Testis (tissue), 3 donors: ENCODE measurements around the gene GFM1. TPM values are rescaled to one million over a fixed set of nuclear protein-coding genes. Genes with fewer than 3 reads are reported as not detected.

Experiments
- DNase-seq: peaks from one replicate; pipeline ENCODE4 v3.0.0-alpha.2; 2019
- H3K27ac ChIP-seq, 2 donors: fragments of 200-600 bp; sonication (generic); one replicate each; pipeline ENCODE4 v1.5.1; 2019
- H3K27me3 ChIP-seq: fragments of 200-600 bp; sonication (generic); one replicate; pipeline ENCODE4 v1.5.1; 2019
- H3K36me3 ChIP-seq: fragments of 200-600 bp; sonication (generic); one replicate; pipeline ENCODE4 v1.5.1; 2017; ENCODE audit warnings: low read depth; ENCODE audit errors: missing control alignments
- H3K4me1 ChIP-seq: fragments of 200-600 bp; sonication (generic); one replicate; pipeline ENCODE4 v1.5.1; 2019
- H3K4me3 ChIP-seq, 2 donors: fragments of 200-600 bp; sonication (generic); one replicate each; pipeline ENCODE4 v1.5.1; 2017 to 2019
- H3K9me3 ChIP-seq: fragments of 200-600 bp; sonication (generic); one replicate; pipeline ENCODE4 v1.5.1; 2017
- POLR2A ChIP-seq: fragments of 450-650 bp; IDR thresholded peaks from one replicate; pipeline ENCODE4 v1.6.1; 2017; ENCODE audit warnings: antibody characterized with exemption, mild to moderate bottlenecking, moderate library complexity
- WGBS, 2 donors: methylation state at CpG; one replicate each; pipeline ENCODE4 v1.1.5; 2018; 5-methylcytosine and 5-hydroxymethylcytosine counted together
- intact Hi-C: fragments of 100-400 bp; cut with DNase I; formaldehyde crosslinking; loops from one replicate; pipeline ENCODE4 v1.15.1; 2023; ENCODE audit warnings: low total_unique reads
- polyA plus RNA-seq: library from polyadenylated mRNA; stranded (reverse); fragments of 350-450 nt; fragmentation: Illumina TruSeq; extraction: RNeasy Lipid Tissue Mini Kit (QIAGEN cat#74804); gene quantifications from one replicate; pipeline ENCODE4 v1.2.3, GENCODE V29; 2014; ENCODE audit warnings: low read depth, low replicate concordance; ENCODE audit not compliant: insufficient read depth
- total RNA-seq, 2 donors: library from RNA; depleted of rRNA; stranded (reverse); fragments of >200 nt; gene quantifications; one replicate each; pipeline ENCODE4 v1.2.3, GENCODE V29; 2016
- TF ChIP-seq, protein P1 (sequence below), 3 experiments: fragments of 450-650 bp in 2 of 3; fragments of 200-600 bp in 1 of 3; sonication (generic) in 1 of 3; IDR thresholded peaks; one replicate each; pipeline ENCODE4 v1.5.1; 2016 to 2019; ENCODE audit warnings: antibody characterized with exemption in 3 of 3, mild to moderate bottlenecking in 2 of 3, moderate library complexity in 1 of 3

GFM1 gene
- total and polyA plus RNA-seq, 3 donors from 2014 or later = 48.1 to 83.1 (median 76.6) TPM

DNA sequence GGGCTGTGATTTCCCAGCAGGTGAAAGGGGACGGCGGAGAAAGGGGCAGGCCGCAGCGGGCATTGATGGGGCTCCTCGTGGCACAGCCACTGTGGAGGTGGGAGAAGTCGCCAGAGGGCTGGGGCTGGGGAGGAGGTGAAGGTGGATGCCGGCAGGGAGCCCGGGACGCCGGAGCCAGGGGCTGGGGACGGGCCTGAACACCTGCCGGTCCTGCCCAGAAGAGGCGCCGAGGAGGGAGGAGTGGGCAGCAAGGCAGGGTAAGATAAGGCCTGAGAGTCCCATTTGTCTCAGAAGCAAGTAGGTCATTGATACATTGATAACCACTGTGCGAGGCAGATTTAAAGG, 88.5 kb downstream of the GFM1 start:
- DNase-seq = no peak
- Histone ChIP-seq H3K27ac (no peak overlapping the region), H3K27me3 (no peaks in the 10 kb centered on the region), H3K36me3 (no peaks in the 10 kb centered on the region), H3K4me3 (peak overlapping the region; percentile 63 to 69), H3K9me3 (no peaks in the 10 kb centered on the region), H3K4me1 (peaks cover 3% of the 10 kb centered on the region)
- no peak for TF ChIP-seq POLR2A
- TF ChIP-seq, protein P1, sequence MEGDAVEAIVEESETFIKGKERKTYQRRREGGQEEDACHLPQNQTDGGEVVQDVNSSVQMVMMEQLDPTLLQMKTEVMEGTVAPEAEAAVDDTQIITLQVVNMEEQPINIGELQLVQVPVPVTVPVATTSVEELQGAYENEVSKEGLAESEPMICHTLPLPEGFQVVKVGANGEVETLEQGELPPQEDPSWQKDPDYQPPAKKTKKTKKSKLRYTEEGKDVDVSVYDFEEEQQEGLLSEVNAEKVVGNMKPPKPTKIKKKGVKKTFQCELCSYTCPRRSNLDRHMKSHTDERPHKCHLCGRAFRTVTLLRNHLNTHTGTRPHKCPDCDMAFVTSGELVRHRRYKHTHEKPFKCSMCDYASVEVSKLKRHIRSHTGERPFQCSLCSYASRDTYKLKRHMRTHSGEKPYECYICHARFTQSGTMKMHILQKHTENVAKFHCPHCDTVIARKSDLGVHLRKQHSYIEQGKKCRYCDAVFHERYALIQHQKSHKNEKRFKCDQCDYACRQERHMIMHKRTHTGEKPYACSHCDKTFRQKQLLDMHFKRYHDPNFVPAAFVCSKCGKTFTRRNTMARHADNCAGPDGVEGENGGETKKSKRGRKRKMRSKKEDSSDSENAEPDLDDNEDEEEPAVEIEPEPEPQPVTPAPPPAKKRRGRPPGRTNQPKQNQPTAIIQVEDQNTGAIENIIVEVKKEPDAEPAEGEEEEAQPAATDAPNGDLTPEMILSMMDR (IDR thresholded peaks at IDR 0.05) = no peak
- whole genome bisulfite sequencing, 2 donors = 43 to 51% methylated on average over 15 of the region's 15 CpGs
- intact Hi-C loops = no loop called here

DNA sequence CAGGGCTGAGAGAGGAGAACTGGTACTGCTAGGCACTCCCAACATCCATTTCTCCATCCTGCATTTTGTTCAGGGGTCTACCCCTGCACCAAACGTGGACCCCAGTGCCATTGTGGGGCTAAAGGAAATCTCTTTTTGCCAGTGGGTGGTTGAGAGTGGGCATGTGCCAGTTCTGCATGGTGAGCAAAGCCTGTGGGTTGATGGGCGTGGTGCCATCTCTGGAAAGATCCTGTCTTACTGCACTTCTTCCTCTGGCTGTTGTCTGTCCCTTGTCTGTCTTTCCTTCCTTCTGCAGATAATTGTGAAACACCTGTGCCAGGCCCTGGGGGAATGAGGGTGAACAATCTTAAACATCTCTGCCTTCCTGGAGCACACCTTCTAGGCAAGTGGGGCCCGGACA, 89.3 kb downstream of the GFM1 start:
- Histone ChIP-seq H3K4me1 (peaks cover 3% of the 10 kb centered on the region), H3K27me3 (no peaks in the 10 kb centered on the region), H3K27ac (no peak overlapping the region), H3K36me3 (no peaks in the 10 kb centered on the region), H3K9me3 (no peaks in the 10 kb centered on the region), H3K4me3 (no peak overlapping the region)
- TF ChIP-seq POLR2A = no peak
- TF ChIP-seq, protein P1 (IDR thresholded peaks at IDR 0.05) = no peak
- no peak for DNase-seq
- whole genome bisulfite sequencing, 2 donors = 75 to 79% methylated on average over 3 of the region's 3 CpGs
- intact Hi-C loops = no loop called here

DNA sequence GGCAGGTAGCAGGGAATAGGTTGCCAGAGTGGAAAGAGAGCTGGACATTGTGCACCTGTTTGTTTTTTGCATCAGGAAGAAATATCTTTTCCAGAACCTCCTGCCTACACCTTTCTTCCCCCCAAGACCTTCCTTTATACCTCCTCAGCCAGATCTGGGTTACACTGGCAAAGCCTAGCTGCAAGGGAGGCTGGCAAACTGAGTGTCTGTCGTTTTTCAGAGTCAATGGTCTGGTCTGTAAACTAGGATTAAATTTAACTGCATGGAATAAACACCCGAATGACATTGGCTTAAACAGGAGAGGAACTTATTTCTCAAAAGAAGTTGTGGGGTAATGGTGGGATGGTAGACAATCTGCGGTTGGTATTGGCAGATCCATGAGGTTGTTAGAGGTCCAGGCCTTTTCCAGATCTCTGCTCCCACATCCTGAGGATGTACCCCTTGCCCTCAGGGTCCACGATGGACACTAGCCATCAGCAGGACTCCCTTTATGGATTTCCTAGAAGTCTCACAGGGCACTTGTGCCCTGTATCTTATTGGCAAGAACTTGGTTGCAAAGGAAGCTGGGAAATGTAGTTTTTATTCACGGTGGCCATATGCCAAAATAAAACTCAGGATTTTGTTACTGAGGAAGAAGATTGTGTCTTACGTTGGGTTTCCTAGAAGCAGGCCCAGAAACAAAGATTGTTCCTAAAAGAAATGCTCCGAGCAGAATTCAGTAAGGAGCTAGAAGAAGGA, 91.1 kb downstream of the GFM1 start:
- intact Hi-C loops = no loop called here
- Histone ChIP-seq H3K4me3 (no peak overlapping the region), H3K36me3 (no peaks in the 10 kb centered on the region), H3K9me3 (no peaks in the 10 kb centered on the region), H3K4me1 (peaks cover 3% of the 10 kb centered on the region), H3K27ac (no peak overlapping the region), H3K27me3 (no peaks in the 10 kb centered on the region)
- 81 to 93% methylated on average over 6 to 7 of the region's 7 CpGs for WGBS, 2 donors
- TF ChIP-seq, protein P1 (IDR thresholded peaks at IDR 0.05) = no peak
- TF ChIP-seq POLR2A = no peak
- no peak for DNase-seq

DNA sequence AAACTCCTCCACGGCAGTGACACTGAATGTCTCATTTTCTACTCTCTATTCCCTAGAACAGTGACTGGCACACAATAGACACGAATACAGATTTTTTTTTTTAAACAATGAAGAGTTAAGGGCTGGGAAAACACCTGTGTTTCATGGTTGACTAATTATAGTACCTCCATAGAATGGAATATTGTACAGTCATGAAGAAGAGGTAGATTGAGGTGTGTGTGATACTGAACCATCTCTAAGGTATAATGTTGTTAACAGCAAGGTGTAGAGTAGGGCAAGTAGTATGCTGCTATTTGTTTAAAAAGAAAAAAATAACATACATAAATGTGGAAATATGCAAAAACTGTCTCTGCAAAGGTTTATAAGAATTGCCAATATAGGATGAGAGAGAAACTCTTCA, 93.1 kb downstream of the GFM1 start:
- Histone ChIP-seq H3K4me3 (no peak overlapping the region), H3K4me1 (no peaks in the 10 kb centered on the region), H3K9me3 (no peaks in the 10 kb centered on the region), H3K27me3 (no peaks in the 10 kb centered on the region), H3K36me3 (no peaks in the 10 kb centered on the region), H3K27ac (no peak overlapping the region)
- TF ChIP-seq POLR2A = no peak
- TF ChIP-seq, protein P1 (IDR thresholded peaks at IDR 0.05) = no peak
- DNase-seq = no peak
- 92 to 93% methylated on average over 2 of the region's 2 CpGs for WGBS, 2 donors
- intact Hi-C loops = no loop called here
